ENCODE measurements around the gene SERPINA7. TPM values are rescaled to one million over a fixed set of nuclear protein-coding genes. Genes with fewer than 3 reads are reported as not detected.

SERPINA7 gene
- total and polyA plus RNA-seq, 2 of the 13 experiments (the other 11 are each of a cell fraction or from before 2014, with no cell fraction given): 315 to 456 TPM

- TF ChIP-seq HOMEZ (CRISPR knock-in tag; IDR thresholded peaks at IDR 0.05; ENCODE audit: low read depth) (peak; percentile 44; the same call in 1 of the 2 replicates), RERE (CRISPR knock-in tag; IDR thresholded peaks at IDR 0.05; ENCODE audit: low read depth) (0 out of 2 replicates have a peak, but pooled peaks have one; percentile 22), FOSL1 (CRISPR knock-in tag; IDR thresholded peaks at IDR 0.05; ENCODE audit: borderline replicate concordance) (no peak), LRRFIP1 (CRISPR knock-in tag; conservative IDR thresholded peaks at IDR 0.05) (no peak), ZNF318 (CRISPR knock-in tag; IDR thresholded peaks at IDR 0.05) (no peak), CREB3 (CRISPR knock-in tag; IDR thresholded peaks at IDR 0.05) (no peak)
- TF ChIP-seq, protein P1, sequence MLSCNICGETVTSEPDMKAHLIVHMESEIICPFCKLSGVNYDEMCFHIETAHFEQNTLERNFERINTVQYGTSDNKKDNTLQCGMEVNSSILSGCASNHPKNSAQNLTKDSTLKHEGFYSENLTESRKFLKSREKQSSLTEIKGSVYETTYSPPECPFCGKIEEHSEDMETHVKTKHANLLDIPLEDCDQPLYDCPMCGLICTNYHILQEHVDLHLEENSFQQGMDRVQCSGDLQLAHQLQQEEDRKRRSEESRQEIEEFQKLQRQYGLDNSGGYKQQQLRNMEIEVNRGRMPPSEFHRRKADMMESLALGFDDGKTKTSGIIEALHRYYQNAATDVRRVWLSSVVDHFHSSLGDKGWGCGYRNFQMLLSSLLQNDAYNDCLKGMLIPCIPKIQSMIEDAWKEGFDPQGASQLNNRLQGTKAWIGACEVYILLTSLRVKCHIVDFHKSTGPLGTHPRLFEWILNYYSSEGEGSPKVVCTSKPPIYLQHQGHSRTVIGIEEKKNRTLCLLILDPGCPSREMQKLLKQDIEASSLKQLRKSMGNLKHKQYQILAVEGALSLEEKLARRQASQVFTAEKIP (CRISPR knock-in tag; IDR thresholded peaks at IDR 0.05; ENCODE audit: borderline replicate concordance): no peak
Observed at GRCh38 chrX:106007815-106008214, 30.7 kb downstream of the SERPINA7 start (continued).

Measured in HepG2 (cell line).